K562 (cell line): Measurements from ENCODE around the gene CD69. TPM values are rescaled to one million over a fixed set of nuclear protein-coding genes. Genes with fewer than 3 reads are reported as not detected.

Experiments
- HNRNPK ChIP-seq: fragments of 200-400 bp; formaldehyde crosslinking; IDR thresholded peaks from one replicate; pipeline ENCODE4 v1.6.1; 2018; ENCODE audit warnings: mild to moderate bottlenecking, low read depth, low read length; ENCODE audit not compliant: poor library complexity, severe bottlenecking
- HNRNPLL ChIP-seq: fragments of 200-400 bp; formaldehyde crosslinking; IDR thresholded peaks from 2 replicates; pipeline ENCODE4 v1.6.1; 2017; ENCODE audit warnings: low read length, low read depth, mild to moderate bottlenecking; ENCODE audit not compliant: poor library complexity, severe bottlenecking
- KLF13 ChIP-seq: fragments of 450-650 bp; IDR thresholded peaks from 2 replicates; pipeline ENCODE4 v1.6.1; 2016; ENCODE audit warnings: missing genetic modification characterization, low read depth, mild to moderate bottlenecking, missing compliant biosample characterization, moderate library complexity, borderline replicate concordance
- MCM7 ChIP-seq, 2 experiments: fragments of 450-650 bp; IDR thresholded peaks; 2 replicates each; pipeline ENCODE4 v1.6.1; 2016 to 2018
- NR3C1 ChIP-seq: sonication (generic); formaldehyde crosslinking; IDR thresholded peaks from 2 replicates; pipeline ENCODE4 v1.8.1; 2022; ENCODE audit warnings: missing genetic modification reagents
- POLR2AphosphoS5 ChIP-seq: IDR thresholded peaks from 2 replicates; pipeline ENCODE4 v1.6.1; 2011; ENCODE audit warnings: mild to moderate bottlenecking, low read depth, low read length, moderate library complexity; ENCODE audit not compliant: control insufficient read depth, insufficient read depth
- PRPF4 ChIP-seq: fragments of 200-400 bp; formaldehyde crosslinking; IDR thresholded peaks from one replicate; pipeline ENCODE4 v1.6.1; 2017; ENCODE audit warnings: low read length, low read depth, mild to moderate bottlenecking; ENCODE audit not compliant: insufficient read depth, poor library complexity, severe bottlenecking
- SETDB1 ChIP-seq: IDR thresholded peaks from one replicate; pipeline ENCODE4 v1.6.1; 2012; ENCODE audit warnings: low read length, control low read depth, inconsistent platforms
- SIN3A ChIP-seq, 2 experiments: fragments of 150-350 bp in 1 of 2; IDR thresholded peaks; 2 replicates each; pipeline ENCODE4 v1.6.1; 2011 to 2016; ENCODE audit warnings: borderline replicate concordance in 2 of 2, low read depth in 2 of 2, low read length in 2 of 2, mild to moderate bottlenecking in 2 of 2, moderate library complexity in 2 of 2; ENCODE audit not compliant: control insufficient read depth in 1 of 2
- SMAD1 ChIP-seq: fragments of 150-350 bp; IDR thresholded peaks from 2 replicates; pipeline ENCODE4 v1.6.1; 2014; ENCODE audit warnings: low read length, low read depth; ENCODE audit not compliant: partially characterized antibody
- SMARCA5 ChIP-seq: fragments of 450-650 bp; IDR thresholded peaks from 2 replicates; pipeline ENCODE4 v1.6.1; 2016
- XRCC5 ChIP-seq: fragments of 200-400 bp; formaldehyde crosslinking; IDR thresholded peaks from 2 replicates; pipeline ENCODE4 v1.6.1; 2017; ENCODE audit warnings: low read depth, mild to moderate bottlenecking, low read length
- ZKSCAN3 ChIP-seq: fragments of 250-450 bp; sonication (Bioruptor Pico); IDR thresholded peaks from 2 replicates; pipeline ENCODE4 v1.4.0; 2020
- ZNF134 ChIP-seq: fragments of 250-450 bp; sonication (Bioruptor Pico); conservative IDR thresholded peaks from 2 replicates; pipeline ENCODE4 v1.4.0; 2020
- polyA plus RNA-seq, 8 experiments: library from polyadenylated mRNA; depleted of rRNA in 4 of 8; stranded (reverse) in 5 of 8; unstranded in 3 of 8; fragments of >200 nt; fragmentation: Nextera tagmentation in 2 of 8; fragmentation: Illumina TruSeq in 1 of 8; extraction: Ambion mirVana in 2 of 8; extraction: Trizol in 1 of 8; gene quantifications; 2 replicates each; pipeline versions ENCODE4 v1.2.1 to v1.2.3, GENCODE V29; 2011 to 2014; ENCODE audit warnings: inconsistent platforms in 1 of 8, missing spikeins in 1 of 8
- total RNA-seq, 7 experiments: library from RNA; depleted of rRNA in 6 of 7; stranded (reverse); fragments of >200 nt in 6 of 7; fragmentation: Illumina TruSeq in 2 of 7; extraction: Trizol in 2 of 7; gene quantifications; 2 replicates each; pipeline versions ENCODE4 v1.2.1 to v1.2.3, GENCODE V29; 2011 to 2021; ENCODE audit warnings: low replicate concordance in 1 of 7
- TF ChIP-seq, protein P1 (sequence below): IDR thresholded peaks from 2 replicates; pipeline ENCODE4 v1.6.1; 2011; ENCODE audit warnings: borderline replicate concordance, low read depth, mild to moderate bottlenecking, moderate library complexity, low read length; ENCODE audit not compliant: insufficient read depth, poor library complexity, severe bottlenecking
- TF ChIP-seq, protein P2 (sequence below): fragments of 450-650 bp; formaldehyde crosslinking; IDR thresholded peaks from 2 replicates; pipeline ENCODE4 v1.4.0; 2022; ENCODE audit warnings: mild to moderate bottlenecking, moderate library complexity
- TF ChIP-seq, protein P3 (sequence below): fragments of 250-450 bp; sonication (Bioruptor Pico); IDR thresholded peaks from 2 replicates; pipeline ENCODE4 v1.8.0; 2021; ENCODE audit warnings: moderate library complexity, mild to moderate bottlenecking, inconsistent platforms
- TF ChIP-seq, protein P4 (sequence below): fragments of 450-650 bp; formaldehyde crosslinking; IDR thresholded peaks from 2 replicates; pipeline ENCODE4 v1.4.0; 2022; ENCODE audit warnings: missing genetic modification characterization

CD69 gene
- total and polyA plus RNA-seq, 9 of the 15 experiments (the other 6 are each of a cell fraction or from before 2014, with no cell fraction given), result 11.7 to 243 (median 54.4) TPM

DNA sequence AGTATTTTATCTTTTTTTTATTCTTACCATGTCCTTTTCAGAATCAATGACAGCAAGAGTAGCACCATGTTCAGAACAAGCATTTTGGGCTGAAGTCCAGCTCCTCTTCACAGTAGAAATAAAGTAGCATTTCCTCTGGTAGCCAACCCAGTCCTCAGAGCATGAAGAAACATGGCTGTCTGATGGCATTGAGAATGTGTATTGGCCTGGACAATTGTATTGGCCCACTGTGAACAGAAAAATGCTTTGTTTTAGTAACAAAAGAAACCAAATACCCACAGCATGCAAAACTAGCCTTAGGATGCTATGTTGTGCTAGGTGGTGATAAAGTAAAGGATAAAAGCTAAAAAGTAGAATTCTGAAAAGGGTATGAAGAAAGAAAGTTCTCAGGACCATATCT is 5.7 kb downstream of the CD69 start (continued):
- TF ChIP-seq, protein P1, sequence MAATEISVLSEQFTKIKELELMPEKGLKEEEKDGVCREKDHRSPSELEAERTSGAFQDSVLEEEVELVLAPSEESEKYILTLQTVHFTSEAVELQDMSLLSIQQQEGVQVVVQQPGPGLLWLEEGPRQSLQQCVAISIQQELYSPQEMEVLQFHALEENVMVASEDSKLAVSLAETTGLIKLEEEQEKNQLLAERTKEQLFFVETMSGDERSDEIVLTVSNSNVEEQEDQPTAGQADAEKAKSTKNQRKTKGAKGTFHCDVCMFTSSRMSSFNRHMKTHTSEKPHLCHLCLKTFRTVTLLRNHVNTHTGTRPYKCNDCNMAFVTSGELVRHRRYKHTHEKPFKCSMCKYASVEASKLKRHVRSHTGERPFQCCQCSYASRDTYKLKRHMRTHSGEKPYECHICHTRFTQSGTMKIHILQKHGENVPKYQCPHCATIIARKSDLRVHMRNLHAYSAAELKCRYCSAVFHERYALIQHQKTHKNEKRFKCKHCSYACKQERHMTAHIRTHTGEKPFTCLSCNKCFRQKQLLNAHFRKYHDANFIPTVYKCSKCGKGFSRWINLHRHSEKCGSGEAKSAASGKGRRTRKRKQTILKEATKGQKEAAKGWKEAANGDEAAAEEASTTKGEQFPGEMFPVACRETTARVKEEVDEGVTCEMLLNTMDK, result no peak
- TF ChIP-seq, protein P2, sequence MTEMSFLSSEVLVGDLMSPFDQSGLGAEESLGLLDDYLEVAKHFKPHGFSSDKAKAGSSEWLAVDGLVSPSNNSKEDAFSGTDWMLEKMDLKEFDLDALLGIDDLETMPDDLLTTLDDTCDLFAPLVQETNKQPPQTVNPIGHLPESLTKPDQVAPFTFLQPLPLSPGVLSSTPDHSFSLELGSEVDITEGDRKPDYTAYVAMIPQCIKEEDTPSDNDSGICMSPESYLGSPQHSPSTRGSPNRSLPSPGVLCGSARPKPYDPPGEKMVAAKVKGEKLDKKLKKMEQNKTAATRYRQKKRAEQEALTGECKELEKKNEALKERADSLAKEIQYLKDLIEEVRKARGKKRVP (CRISPR knock-in tag), result no peak
- TF ChIP-seq SMARCA5, result no peak
- TF ChIP-seq XRCC5, result no peak
- TF ChIP-seq, protein P3, sequence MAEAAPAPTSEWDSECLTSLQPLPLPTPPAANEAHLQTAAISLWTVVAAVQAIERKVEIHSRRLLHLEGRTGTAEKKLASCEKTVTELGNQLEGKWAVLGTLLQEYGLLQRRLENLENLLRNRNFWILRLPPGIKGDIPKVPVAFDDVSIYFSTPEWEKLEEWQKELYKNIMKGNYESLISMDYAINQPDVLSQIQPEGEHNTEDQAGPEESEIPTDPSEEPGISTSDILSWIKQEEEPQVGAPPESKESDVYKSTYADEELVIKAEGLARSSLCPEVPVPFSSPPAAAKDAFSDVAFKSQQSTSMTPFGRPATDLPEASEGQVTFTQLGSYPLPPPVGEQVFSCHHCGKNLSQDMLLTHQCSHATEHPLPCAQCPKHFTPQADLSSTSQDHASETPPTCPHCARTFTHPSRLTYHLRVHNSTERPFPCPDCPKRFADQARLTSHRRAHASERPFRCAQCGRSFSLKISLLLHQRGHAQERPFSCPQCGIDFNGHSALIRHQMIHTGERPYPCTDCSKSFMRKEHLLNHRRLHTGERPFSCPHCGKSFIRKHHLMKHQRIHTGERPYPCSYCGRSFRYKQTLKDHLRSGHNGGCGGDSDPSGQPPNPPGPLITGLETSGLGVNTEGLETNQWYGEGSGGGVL (CRISPR knock-in tag), result no peak
- TF ChIP-seq POLR2AphosphoS5, result peak; percentile 34; the same call in 1 of the 2 replicates
- TF ChIP-seq SMAD1, result peak; percentile 8
- no peak for TF ChIP-seq HNRNPLL
- TF ChIP-seq NR3C1 (CRISPR knock-in tag), result no peak
- no peak for TF ChIP-seq SETDB1
- TF ChIP-seq SIN3A (IDR thresholded peaks at IDR 0.05; ENCODE audit: borderline replicate concordance in 2 of 2, control insufficient read depth in 1 of 2, low read depth in 2 of 2, low read length in 2 of 2), result no peak
- TF ChIP-seq MCM7 (IDR thresholded peaks at IDR 0.05), result no peak
- TF ChIP-seq, protein P4, sequence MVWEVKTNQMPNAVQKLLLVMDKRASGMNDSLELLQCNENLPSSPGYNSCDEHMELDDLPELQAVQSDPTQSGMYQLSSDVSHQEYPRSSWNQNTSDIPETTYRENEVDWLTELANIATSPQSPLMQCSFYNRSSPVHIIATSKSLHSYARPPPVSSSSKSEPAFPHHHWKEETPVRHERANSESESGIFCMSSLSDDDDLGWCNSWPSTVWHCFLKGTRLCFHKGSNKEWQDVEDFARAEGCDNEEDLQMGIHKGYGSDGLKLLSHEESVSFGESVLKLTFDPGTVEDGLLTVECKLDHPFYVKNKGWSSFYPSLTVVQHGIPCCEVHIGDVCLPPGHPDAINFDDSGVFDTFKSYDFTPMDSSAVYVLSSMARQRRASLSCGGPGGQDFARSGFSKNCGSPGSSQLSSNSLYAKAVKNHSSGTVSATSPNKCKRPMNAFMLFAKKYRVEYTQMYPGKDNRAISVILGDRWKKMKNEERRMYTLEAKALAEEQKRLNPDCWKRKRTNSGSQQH (CRISPR knock-in tag), result no peak
- TF ChIP-seq ZNF134 (CRISPR knock-in tag), result no peak
- no peak for TF ChIP-seq HNRNPK
- no peak for TF ChIP-seq PRPF4
- no peak for TF ChIP-seq KLF13
- TF ChIP-seq ZKSCAN3 (CRISPR knock-in tag), result no peak
- TF ChIP-seq, all 486 proteins: peak for 4
